ENCODE results near the gene WDR93. TPM values are rescaled to one million over a fixed set of nuclear protein-coding genes. Genes with fewer than 3 reads are reported as not detected.
A peak's percentile ranks its signal among the peaks of the same experiment; 100 is the strongest.

The WDR93 gene
- total RNA-seq, 2 experiments from 2014 or later: not detected

DNA sequence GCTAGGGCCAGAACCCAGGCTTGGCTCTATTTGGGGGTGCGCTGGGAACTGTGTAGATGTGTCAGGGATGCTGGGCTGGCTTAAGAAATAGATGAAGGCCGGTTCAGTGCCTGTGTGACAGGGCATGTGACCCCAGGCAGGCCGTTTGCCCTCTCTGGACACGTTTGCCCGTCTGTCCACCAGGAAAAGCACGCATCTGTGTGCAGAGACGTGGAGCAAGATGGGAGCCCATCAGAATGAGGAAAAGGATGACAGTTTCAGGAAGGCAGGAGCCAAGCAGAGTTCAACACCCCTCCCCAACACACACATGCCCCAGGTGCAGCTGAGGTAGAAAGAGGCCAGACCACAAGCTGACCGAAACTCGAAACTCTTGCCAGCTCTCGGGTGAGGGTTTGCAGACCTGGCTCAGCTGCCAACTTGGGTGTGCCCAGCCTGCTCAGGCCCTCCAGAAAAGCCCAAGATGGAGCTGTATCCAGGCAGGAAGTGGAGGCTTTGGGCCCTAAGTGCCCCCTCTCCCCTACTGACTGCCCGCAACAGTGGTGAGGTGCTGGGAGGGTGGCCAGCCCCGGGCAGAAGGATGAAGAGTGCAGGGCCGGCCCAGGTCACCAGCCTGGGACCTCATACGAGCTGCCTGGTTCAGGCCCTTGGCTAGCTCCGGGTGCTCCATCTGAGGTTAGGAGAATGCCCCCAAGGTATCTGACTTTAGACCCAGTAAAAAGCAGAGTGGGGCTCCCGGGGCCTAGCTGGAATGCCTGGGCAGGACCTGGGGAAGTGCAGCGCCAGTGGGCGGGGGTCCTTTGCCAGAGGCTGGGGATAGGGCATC is 70.6 kb downstream of the WDR93 start:
- Mint-ChIP-seq H3K4me1 (peaks cover 6% of the 10 kb centered on the region), H3K27ac (no peak overlapping the region), H3K9me3 (ENCODE audit: low read depth) (no peaks in the 10 kb centered on the region), H3K36me3 (no peaks in the 10 kb centered on the region), H3K27me3 (peaks cover under 1% of the 10 kb centered on the region), H3K4me3 (no peak overlapping the region)
- ATAC-seq: no peak
- no peak for DNase-seq
- CTCF ChIA-PET: interaction anchor here (0.7 to 7.0 kb wide), 33 partner anchors 10 to 436 kb away, joined by 3 to 113 read pairs (median 4); partner anchors contain the start of genes ANPEP, AP3S2, MESP1 and MESP2

DNA sequence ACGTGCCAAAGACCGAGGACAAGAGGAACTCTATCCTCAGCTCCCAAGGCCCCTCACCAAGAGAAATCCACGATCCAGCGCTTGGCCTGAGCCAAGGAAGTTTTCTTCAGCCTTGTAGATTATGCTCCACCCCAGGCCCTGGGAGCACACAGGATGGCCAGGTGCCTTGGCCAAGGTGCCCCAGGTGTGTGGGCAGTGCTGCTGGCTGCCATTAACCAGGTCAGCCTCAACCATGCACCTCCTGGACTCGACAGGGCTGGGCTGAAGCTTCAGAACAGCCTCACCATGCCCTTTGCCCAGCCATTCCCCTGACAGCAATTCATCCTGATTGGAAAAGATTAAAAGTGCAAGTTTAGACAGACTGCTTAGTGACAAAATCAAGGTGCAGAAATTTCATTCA is 71.3 kb downstream of the WDR93 start:
- no peak for ATAC-seq
- no peak overlapping the region for H3K4me3 Mint-ChIP-seq
- H3K27me3 Mint-ChIP-seq: no peaks in the 10 kb centered on the region
- H3K4me1 Mint-ChIP-seq: peaks cover 6% of the 10 kb centered on the region
- CTCF ChIA-PET: interaction anchor here (0.8 to 7.0 kb wide), 14 partner anchors 10 to 325 kb away, joined by 3 to 113 read pairs (median 9); partner anchors contain the start of genes ANPEP, MESP1 and MESP2
- H3K9me3 Mint-ChIP-seq (ENCODE audit: low read depth): no peaks in the 10 kb centered on the region
- no peaks in the 10 kb centered on the region for H3K36me3 Mint-ChIP-seq
- no peak for DNase-seq
- no peak overlapping the region for H3K27ac Mint-ChIP-seq

DNA sequence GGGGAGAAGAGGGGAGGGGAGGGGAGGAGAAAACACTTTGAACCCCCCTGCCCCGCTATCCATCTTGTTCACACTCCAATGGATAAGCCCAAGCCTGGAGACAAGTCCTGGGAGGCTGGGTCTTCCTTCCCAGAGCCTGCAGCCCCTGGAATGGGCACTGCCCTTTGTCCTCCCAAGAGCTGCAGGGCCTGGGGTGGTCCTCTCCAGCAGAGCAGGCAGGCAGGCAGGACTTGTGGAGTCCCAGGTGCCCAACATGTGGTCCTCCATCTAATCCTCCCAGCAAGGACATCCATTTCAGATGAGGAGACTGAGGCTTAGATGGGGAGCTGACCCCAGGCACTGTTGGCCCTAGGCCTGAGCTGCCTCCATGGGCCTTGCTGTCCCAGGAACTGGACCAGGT is 75.1 kb downstream of the WDR93 start:
- CTCF ChIA-PET: no interaction called here
- no peaks in the 10 kb centered on the region for H3K36me3 Mint-ChIP-seq
- H3K27ac Mint-ChIP-seq: no peak overlapping the region
- H3K27me3 Mint-ChIP-seq: no peaks in the 10 kb centered on the region
- no peak overlapping the region for H3K4me3 Mint-ChIP-seq
- no peaks in the 10 kb centered on the region for H3K9me3 Mint-ChIP-seq (ENCODE audit: low read depth)
- no peak for DNase-seq
- peaks cover 2% of the 10 kb centered on the region for H3K4me1 Mint-ChIP-seq
- no peak for ATAC-seq

DNA sequence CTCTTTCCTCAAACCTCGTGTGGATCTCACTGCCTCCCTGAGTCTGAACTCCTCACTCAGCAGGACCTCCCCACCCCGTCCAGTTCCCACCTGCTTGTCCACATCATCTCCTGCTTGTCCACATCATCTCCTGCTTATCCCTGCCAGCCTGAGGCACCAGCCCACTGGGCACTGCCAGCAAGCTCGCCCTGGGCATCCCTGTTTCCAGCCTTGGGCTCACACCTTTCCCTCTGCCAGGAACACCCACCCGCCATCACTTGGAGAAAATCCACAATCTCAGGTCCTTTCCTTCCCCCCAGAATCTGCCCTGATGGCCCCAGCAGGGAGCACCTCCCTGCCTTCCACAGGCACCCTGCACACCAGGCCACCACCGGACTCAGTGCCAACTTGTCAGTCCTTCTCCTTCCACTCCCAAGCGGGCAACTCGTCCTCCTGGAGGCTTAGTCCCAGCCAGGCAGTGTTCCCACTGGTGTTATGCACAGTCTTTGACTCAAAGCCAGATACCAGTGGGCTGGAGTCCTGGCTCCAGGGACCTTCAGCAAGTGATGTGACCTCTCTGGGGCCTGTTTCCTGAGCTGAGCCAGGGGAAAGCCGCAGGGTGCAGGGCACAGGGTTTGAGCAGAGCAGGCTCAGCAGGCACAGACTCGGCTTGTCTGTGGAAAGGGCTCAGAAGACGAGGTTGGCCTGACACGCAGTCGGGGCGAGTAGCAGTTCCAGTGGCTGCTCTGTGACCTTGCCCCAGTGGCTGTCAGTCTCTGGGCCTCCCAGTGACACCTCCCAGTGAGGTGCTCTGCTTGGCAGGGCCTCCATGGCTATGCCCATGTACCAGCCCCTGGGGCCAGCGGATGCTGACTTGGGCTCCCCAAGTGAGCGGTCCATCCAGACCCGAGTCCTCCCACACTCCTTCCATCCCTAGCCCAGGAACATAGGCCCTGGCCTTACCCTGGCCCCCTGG is 76.0 kb downstream of the WDR93 start:
- DNase-seq (no peak), ATAC-seq (no peak)
- Mint-ChIP-seq H3K27me3 (no peaks in the 10 kb centered on the region), H3K4me3 (no peak overlapping the region), H3K36me3 (no peaks in the 10 kb centered on the region), H3K4me1 (no peaks in the 10 kb centered on the region), H3K27ac (no peak overlapping the region), H3K9me3 (ENCODE audit: low read depth) (no peaks in the 10 kb centered on the region)
- CTCF ChIA-PET: no interaction called here

DNA sequence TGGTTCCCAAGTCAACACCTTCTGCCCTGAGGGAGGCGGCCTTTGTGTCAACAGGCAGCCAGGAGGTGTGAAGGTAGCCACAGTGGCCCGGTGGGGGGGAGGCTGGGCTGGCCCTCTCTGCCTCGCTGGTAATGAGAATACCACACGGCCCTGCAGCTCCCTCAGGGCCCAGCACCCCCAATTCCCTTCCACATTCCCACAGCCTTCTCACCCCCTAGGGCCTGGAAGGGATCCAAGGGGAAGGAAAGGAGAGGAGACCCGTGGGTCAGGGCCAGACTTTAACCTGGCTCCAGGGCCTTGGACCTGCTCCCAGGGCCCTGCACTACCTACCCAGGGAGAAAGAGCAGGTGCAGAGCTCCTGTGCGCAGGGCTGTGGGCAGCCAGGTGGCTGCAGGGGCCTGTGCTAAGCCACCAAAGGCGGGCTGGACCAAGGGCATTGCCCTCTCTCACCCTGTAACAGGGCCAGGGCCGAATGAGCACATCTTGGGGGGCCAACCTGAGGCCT is 76.9 kb downstream of the WDR93 start:
- CTCF ChIA-PET: no interaction called here
- Mint-ChIP-seq H3K27me3 (no peaks in the 10 kb centered on the region), H3K27ac (no peak overlapping the region), H3K4me3 (no peak overlapping the region), H3K36me3 (no peaks in the 10 kb centered on the region), H3K4me1 (no peaks in the 10 kb centered on the region), H3K9me3 (ENCODE audit: low read depth) (no peaks in the 10 kb centered on the region)
- DNase-seq: no peak
- no peak for ATAC-seq

DNA sequence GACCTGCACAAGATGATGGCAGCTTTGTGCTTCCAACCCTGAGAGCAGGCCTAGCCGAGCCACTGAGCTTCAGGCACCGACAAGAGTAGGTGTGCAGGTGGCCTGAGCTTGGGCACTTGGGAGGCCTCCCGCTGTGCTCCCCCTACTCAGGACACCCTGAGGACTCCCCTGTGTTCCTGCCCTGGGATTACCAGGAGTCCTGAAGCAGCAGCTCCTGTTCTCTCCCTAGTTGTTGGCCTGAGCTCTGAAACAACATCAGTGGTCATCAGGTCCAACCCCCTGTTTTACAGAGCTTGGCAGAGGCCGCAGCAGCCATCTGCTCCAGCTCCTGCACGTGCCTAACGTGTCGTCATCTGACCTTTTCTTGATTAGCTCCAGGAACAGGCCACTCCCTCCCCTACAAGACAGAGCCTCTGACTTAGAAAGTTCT is 77.5 kb downstream of the WDR93 start:
- Mint-ChIP-seq H3K36me3 (no peaks in the 10 kb centered on the region), H3K4me1 (no peaks in the 10 kb centered on the region), H3K9me3 (ENCODE audit: low read depth) (no peaks in the 10 kb centered on the region), H3K27me3 (no peaks in the 10 kb centered on the region), H3K4me3 (no peak overlapping the region), H3K27ac (no peak overlapping the region)
- ATAC-seq: no peak
- CTCF ChIA-PET: interaction anchor here (1.0 kb wide), 1 partner anchor 14 kb away, joined by 3 read pairs; no protein-coding TSS in a partner anchor
- DNase-seq: no peak

DNA sequence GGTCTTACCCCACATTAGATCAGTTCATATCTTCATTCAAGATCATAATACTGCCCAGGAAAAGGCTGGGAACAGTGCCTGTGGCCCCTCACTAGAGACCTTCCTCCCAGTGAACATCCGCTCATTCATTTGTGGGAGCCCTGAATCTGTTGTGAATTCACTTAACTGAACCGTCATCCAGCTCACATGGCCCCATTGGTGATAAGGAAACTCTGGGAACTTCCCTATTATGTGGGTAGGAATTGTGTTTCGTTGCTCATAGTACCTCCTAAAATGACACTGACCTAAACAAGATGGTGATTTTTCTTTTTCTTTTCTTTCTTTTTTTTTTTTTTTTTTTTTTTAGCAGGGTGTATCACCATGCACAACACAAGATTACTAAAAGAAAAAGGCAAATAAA is 78.8 kb downstream of the WDR93 start:
- Mint-ChIP-seq H3K4me1 (no peaks in the 10 kb centered on the region), H3K36me3 (no peaks in the 10 kb centered on the region), H3K9me3 (ENCODE audit: low read depth) (no peaks in the 10 kb centered on the region), H3K27ac (no peak overlapping the region), H3K27me3 (peaks cover 4% of the 10 kb centered on the region), H3K4me3 (no peak overlapping the region)
- DNase-seq: no peak
- no peak for ATAC-seq
- CTCF ChIA-PET: interaction anchor here (0.7 to 0.8 kb wide), 2 partner anchors 105 to 604 kb away, joined by 3 read pairs; no protein-coding TSS in a partner anchor

DNA sequence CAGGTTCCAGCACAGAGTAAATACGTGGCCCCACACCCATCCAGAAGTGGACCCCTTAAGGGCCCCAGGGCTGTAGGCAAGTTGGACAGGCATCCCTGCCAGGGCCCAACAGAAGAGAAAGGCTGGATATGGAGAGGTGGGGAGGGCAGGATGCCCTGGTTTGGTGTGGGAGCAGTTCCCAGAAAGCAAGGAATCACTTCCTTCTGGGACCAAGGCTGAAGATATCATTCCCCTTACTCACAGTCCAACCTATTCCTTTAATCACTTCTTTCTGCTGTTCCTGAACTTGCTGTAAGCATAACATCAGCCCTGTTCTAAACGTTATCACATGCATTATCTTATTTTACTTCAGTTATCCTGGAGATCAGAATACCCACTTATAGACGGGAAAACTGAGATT is 79.4 kb downstream of the WDR93 start:
- H3K36me3 Mint-ChIP-seq: no peaks in the 10 kb centered on the region
- no peaks in the 10 kb centered on the region for H3K4me1 Mint-ChIP-seq
- H3K27me3 Mint-ChIP-seq: peaks cover 7% of the 10 kb centered on the region
- DNase-seq (no peak), ATAC-seq (no peak)
- CTCF ChIA-PET: no interaction called here
- no peak overlapping the region for H3K27ac Mint-ChIP-seq
- H3K9me3 Mint-ChIP-seq (ENCODE audit: low read depth): no peaks in the 10 kb centered on the region
- H3K4me3 Mint-ChIP-seq: no peak overlapping the region

DNA sequence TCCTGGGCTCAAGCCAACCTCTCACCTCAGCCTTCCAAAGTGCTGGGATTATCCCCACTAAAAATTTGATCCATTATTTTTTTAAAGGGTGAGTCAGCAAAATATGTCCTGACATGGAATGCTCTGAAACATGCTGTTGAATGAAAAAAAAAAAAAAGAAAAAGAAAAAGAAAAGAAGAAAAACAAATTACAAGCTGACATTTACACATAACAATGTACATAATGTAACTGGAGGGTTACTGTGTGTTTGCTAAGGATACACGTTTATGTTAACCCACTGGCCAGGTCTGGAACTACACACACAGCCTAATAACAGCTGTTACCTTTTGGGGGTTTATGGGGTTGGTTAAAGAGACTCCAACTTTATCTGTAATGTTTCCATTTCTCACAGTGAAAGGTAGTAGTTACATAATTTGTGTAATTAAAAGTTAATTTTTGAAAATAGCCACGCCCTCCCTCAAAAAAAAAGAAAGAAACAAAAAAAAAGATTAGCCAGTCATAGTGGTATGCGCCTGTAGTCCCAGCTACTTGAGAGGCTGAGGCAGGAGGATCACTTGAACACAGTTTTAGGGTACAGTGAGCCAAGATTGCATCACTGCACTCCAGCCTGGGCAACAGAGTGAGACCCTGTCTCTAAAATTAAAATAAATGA is 82.4 kb downstream of the WDR93 start:
- Mint-ChIP-seq H3K27me3 (peaks cover 14% of the 10 kb centered on the region), H3K4me3 (no peak overlapping the region), H3K36me3 (no peaks in the 10 kb centered on the region), H3K4me1 (no peaks in the 10 kb centered on the region), H3K9me3 (ENCODE audit: low read depth) (no peaks in the 10 kb centered on the region), H3K27ac (no peak overlapping the region)
- no peak for DNase-seq
- no peak for ATAC-seq
- CTCF ChIA-PET: interaction anchor here (0.6 to 3.1 kb wide), 8 partner anchors 8 to 1194 kb away, joined by 3 to 13 read pairs (median 4); partner anchors contain the start of gene MESP1

DNA sequence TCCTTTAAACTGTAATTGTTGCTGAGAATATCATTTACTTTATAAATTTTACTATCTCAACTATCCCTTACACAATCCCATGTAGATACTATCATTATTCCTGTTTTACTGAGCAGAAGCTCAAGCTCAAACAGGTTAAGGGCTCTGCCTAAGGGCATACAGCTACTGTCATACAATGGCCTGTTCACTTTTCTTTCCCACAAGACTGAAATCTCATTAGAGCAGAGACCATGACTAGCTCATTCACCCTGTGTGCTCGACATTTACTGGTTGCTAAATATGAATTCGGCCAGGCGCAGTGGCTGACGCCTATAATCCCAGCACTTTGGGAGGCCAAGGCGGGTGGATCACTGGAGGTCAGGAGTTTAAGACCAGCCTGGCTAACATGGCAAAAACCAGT is 83.9 kb downstream of the WDR93 start:
- H3K27ac Mint-ChIP-seq: no peak overlapping the region
- H3K4me3 Mint-ChIP-seq: no peak overlapping the region
- no peaks in the 10 kb centered on the region for H3K36me3 Mint-ChIP-seq
- H3K4me1 Mint-ChIP-seq: peaks cover 2% of the 10 kb centered on the region
- CTCF ChIA-PET: interaction anchor here (2.6 to 3.1 kb wide), 2 partner anchors 13 to 100 kb away, joined by 11 to 13 read pairs; no protein-coding TSS in a partner anchor
- H3K27me3 Mint-ChIP-seq: peaks cover 22% of the 10 kb centered on the region
- H3K9me3 Mint-ChIP-seq (ENCODE audit: low read depth): no peaks in the 10 kb centered on the region
- DNase-seq (no peak), ATAC-seq (no peak)

DNA sequence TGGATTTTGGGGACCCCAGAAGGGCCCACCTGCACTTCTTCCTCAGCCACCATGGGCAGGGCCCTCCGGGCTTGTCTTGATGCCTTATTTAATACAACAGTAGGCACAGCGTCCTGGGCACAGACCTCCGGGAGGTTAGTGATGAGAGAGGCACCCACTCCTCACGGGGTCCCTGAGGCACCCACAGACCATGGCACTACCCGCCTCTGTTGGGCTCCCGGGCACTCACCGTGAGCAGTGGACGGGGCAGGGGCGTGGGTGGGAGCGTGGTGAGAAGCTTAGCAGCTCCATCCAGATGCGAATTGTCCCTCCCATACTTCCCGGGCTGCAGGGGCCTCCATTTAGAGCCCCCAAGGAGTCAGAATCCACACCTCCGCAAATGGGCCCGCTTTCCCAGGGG is 85.2 kb downstream of the WDR93 start:
- CTCF ChIA-PET: interaction anchor here (1.8 kb wide), 1 partner anchor 14 kb away, joined by 9 read pairs; no protein-coding TSS in a partner anchor
- Mint-ChIP-seq H3K27me3 (peaks cover 22% of the 10 kb centered on the region), H3K4me1 (peaks cover 8% of the 10 kb centered on the region), H3K27ac (no peak overlapping the region), H3K4me3 (no peak overlapping the region), H3K9me3 (ENCODE audit: low read depth) (no peaks in the 10 kb centered on the region), H3K36me3 (no peaks in the 10 kb centered on the region)
- no peak for DNase-seq
- ATAC-seq: no peak

DNA sequence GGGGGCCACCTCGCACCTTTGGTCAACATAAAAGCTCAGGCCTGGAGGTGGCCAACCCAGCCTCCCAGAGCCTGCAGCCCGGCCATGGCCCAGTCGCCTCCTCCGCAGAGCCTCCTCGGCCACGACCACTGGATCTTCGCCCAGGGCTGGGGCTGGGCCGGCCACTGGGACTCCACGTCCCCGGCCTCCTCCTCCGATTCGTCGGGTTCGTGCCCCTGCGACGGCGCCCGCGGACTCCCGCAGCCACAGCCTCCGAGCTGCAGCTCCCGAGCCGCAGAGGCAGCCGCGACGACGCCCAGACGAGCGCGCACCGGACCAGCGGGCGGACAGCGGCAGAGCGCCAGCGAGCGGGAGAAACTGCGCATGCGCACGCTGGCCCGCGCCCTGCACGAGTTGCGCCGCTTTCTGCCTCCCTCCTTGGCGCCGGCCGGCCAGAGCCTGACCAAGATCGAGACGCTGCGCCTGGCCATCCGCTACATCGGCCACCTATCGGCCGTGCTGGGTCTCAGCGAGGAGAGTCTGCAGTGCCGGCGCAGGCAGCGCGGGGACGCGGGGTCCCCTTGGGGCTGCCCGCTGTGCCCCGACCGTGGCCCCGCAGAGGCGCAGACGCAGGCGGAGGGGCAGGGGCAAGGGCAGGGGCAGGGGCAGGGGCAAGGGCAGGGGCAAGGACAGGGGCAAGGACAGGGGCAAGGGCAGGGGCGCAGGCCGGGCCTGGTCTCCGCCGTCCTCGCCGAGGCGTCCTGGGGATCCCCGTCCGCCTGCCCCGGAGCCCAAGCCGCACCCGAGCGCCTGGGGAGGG is 85.9 kb downstream of the WDR93 start, which contains the start of gene MESP2:
Gene MESP2, plus strand, starts transcription at position 59 of the 799 bp plus-strand sequence. Its CDS starts 26 bp downstream, at position 85.
- Mint-ChIP-seq H3K9me3 (ENCODE audit: low read depth) (no peaks in the 10 kb centered on the region), H3K4me3 (peak within 1 kb of the TSS; percentile 54), H3K27ac (no peak within 1 kb of the TSS), H3K27me3 (peaks cover 24% of the 10 kb centered on the region), H3K36me3 (no peaks in the 10 kb centered on the region), H3K4me1 (peaks cover 14% of the 10 kb centered on the region)
- peak; percentile 55 for DNase-seq
- peak; percentile 77 for ATAC-seq
- CTCF ChIA-PET: interaction anchor here (1.2 to 1.8 kb wide), 2 partner anchors 15 to 98 kb away, joined by 4 to 9 read pairs; no protein-coding TSS in a partner anchor

All from activated CD8-positive, alpha-beta memory T cell treated with anti-CD3 and anti-CD28 coated beads, Interleukin-2, amount 10 ng/mL, durations not matched to agents 7 days and 5 days (primary cell).